GM18861 (cell line): Measurements from ENCODE around the gene NLGN1.
"Not testable (repeated sequence)": the region's sequence is repeated elsewhere in the genome, so short reads cannot be mapped to it uniquely, and the experiment has no call there.

Experiments used
- ATAC-seq: cut with Tn5 transposase; IDR thresholded peaks from one replicate; pipeline ENCODE4 v1.9.1; 2021; ENCODE audit not compliant: unreplicated experiment

Gene NLGN1

GRCh38 chr3:173429527-173429926, 32.0 kb downstream of the NLGN1 start:
- no peak for ATAC-seq

- ATAC-seq: no peak
Measured at GRCh38 chr3:173430576-173430975, 33.0 kb downstream of the NLGN1 start.

DNA sequence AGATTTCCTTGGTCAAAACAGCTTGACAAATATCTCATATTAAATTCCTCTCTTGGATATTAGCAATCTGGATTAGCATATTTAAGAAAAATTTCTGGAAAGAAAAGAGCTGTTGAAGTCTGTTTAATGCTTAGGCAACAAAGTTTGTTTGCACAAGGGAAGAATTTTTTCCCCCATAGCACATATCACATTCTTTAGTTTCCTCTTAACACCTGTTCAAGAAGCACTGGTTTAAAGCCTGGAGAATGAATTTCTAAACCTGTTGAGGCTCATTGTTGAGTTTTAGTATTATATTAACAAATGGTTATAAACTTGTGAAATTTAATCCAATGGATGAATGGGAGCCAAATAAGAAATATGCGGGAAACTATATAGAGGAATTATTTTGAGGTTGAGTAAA, 41.5 kb downstream of the NLGN1 start:
- no peak for ATAC-seq

- ATAC-seq: no peak
Measured at GRCh38 chr3:173440514-173440913, 43.0 kb downstream of the NLGN1 start.

DNA sequence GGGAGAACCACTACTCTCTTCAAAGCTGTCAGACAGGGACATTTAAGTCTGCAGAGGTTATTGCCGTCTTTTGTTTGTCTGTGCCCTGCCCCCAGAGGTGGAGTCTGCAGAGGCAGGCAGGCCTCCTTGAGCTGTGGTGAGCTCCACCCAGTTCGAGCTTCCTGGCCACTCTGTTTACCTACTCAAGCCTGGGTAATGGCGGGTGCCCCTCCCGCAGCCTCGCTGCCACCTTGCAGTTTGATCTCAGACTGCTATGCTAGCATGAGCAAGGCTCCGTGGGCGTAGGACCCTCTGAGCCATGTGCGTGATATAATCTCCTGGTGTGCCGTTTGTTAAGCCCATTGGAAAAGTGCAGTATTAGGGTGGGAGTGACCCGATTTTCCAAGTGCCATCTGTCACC, 54.0 kb downstream of the NLGN1 start:
- not testable (repeated sequence) for ATAC-seq

DNA sequence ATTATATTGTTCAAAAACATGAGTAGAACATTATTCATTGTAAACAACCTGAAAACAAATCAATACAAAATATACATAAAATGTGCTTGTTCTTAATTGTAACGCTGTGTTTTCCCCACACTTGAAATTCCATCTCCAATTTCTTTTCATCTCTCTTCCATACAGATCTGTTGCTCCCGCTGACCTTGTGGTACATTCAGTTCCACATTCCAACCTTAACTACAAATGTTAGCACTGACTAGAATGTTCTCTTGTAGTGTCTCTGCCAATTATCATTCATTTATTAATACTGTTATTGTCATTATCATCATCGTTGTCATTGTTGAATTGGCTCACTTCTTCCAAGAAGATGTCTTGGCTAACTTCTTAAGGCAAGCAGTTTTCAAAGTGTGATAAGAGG, 65.7 kb downstream of the NLGN1 start:
- no peak for ATAC-seq

DNA sequence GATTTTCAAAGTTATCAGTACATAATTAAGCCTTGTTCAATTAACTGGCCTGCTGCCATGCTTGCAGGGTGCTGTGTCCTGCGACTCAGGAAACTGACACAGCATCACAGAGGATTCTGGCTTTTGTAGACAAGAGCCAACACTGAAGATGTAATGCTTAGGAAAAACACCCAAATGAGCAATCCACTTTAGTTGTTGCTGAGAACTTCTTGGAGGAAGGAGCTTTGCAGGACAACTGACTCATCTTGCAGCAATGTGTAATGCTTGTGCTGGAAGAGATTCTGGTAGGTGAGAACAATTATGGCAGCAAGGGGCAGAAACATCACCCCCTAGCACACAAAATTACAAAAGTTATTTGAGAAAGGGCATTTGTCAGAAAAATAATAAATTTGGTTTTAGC, 67.6 kb downstream of the NLGN1 start:
- ATAC-seq: no peak

GRCh38 chr3:173465898-173466678, 68.5 kb downstream of the NLGN1 start:
- ATAC-seq: no peak

- ATAC-seq: no peak
Measured at GRCh38 chr3:173467501-173467900, 70.0 kb downstream of the NLGN1 start.

GRCh38 chr3:173473237-173473636, 75.7 kb downstream of the NLGN1 start:
- no peak for ATAC-seq

GRCh38 chr3:173479301-173479700, 81.8 kb downstream of the NLGN1 start:
- ATAC-seq: no peak

GRCh38 chr3:173501931-173502489, 104.5 kb downstream of the NLGN1 start:
- no peak for ATAC-seq

- no peak for ATAC-seq
Measured at GRCh38 chr3:173502983-173503568, 105.5 kb downstream of the NLGN1 start.

DNA sequence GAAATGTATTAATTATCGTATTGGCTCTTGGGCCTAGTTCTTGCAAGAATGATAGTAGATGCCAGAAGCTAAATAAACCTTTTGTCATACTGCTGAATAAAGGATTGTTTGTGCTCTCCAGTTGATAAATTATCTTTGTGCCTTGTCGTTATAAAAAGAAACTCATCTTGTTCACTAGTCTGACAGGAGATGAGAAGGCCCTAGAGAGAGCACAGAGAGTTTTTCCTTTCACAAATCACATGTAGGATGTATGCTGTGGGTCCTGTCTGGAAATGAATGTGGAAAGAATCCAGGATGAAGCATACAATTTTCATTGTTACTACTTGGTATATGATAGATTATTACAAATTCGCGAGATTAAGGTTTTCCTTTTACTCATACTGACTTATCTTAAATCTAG, 113.0 kb downstream of the NLGN1 start:
- no peak for ATAC-seq

DNA sequence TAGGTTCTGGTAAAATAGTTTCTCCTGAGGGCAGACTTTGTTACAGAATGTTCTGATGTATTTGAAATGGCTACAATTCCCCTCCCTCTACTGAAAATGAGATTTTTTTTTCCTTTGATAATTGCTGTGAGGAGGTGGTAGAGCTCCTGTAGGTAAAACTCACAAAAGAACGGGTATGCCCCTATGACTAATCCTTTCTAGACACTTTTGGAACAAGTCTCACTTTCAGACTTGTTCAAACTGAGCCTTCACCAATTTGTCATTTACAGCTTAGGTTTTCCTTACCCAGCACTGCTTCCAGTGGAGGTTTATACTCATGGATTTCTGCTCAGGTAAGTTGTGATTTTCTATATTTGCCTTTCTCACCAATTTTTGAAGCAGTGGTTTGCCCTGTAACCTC, 115.6 kb downstream of the NLGN1 start:
- ATAC-seq: peak; percentile 72

DNA sequence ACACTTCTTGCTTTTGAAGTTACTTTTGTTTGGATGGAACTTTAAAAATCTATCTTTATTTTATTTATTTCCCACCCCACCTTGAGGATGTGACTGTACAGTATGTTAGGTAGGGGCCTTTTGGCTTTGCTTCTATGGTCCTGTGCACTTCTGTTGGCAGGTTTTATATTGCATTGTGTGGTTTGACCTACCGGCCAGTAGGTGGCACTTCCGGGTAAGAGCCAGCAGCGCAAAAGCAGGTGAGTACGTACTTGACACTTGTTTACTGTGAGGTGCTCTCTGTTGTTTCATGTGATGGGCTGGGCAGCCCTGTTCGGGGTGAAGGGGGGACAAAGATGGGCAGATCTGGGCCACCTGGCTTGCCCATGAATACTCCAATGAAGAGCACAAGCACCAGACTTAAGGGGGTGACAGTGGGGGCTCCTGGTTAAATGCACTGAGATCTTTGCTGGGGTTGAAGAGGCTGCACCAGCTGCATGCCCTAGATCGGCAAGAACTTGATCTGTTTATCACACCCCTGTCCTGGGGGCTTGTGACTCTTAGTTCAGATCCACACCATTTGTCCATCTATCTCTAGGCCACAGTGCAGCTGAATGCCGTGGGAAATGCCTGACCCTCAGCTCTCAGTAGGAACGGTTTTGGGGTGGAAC, 131.6 kb downstream of the NLGN1 start:
- peak; percentile 92 for ATAC-seq

GRCh38 chr3:173531602-173532001, 134.1 kb downstream of the NLGN1 start:
- ATAC-seq: no peak

GRCh38 chr3:173538410-173538809, 140.9 kb downstream of the NLGN1 start:
- ATAC-seq: peak; percentile 57

GRCh38 chr3:173545590-173545989, 148.0 kb downstream of the NLGN1 start:
- ATAC-seq: not testable (repeated sequence)

GRCh38 chr3:173547070-173547469, 149.5 kb downstream of the NLGN1 start:
- no peak for ATAC-seq

DNA sequence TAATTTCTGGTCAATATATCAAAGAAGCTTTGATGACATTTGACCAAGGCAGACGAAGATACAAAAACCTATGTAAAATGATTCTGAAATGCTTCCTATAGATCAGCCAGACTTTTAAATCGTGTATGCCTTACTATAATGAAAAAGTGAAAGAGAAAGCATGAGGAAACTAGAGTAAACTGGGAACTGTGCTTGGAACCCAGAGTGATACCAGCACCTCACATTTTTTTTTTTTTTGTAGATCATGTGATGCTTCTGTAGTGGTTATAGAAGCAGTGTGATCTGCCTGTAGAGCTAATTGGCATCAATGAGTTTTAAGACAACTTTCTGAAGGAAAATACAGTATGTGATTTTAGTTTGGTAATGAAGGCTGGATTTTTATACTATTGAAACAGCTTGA, 150.7 kb downstream of the NLGN1 start:
- no peak for ATAC-seq

GRCh38 chr3:173552526-173552925, 155.0 kb downstream of the NLGN1 start:
- ATAC-seq: no peak
